Neural cell (in vitro differentiated cells): Measurements from ENCODE around the gene CFTR. TPM values are rescaled to one million over a fixed set of nuclear protein-coding genes. Genes with fewer than 3 reads are reported as not detected.

ENCODE experiments used
- H2AFZ ChIP-seq: fragments of 200-600, 300-800 bp; sonication (generic), shearing (Covaris generic); 2 replicates; pipeline ENCODE4 v1.6.0; 2014; ENCODE audit warnings: low read depth, mild to moderate bottlenecking, antibody characterized with exemption, low read length, moderate library complexity
- H3F3A ChIP-seq: fragments of 200-600 bp; shearing (Covaris generic); 2 replicates; pipeline ENCODE4 v1.6.1; 2016; ENCODE audit warnings: mild to moderate bottlenecking, moderate library complexity, mixed read lengths, antibody characterized with exemption, low read length; ENCODE audit not compliant: insufficient read depth, poor library complexity, severe bottlenecking
- H3K27ac ChIP-seq: fragments of 200-600, 300-800 bp; sonication (generic), shearing (Covaris generic); 2 replicates; pipeline ENCODE4 v1.5.1; 2014; ENCODE audit warnings: mild to moderate bottlenecking, low read length, moderate library complexity
- H3K27me3 ChIP-seq: fragments of 300-800, 200-600 bp; sonication (generic), shearing (Covaris generic); 2 replicates; pipeline ENCODE4 v1.6.0; 2014; ENCODE audit warnings: mild to moderate bottlenecking, low read depth, low read length, moderate library complexity; ENCODE audit not compliant: insufficient read depth
- H3K36me3 ChIP-seq: fragments of 300-800, 200-600 bp; sonication (generic), shearing (Covaris generic); 2 replicates; pipeline ENCODE4 v1.5.1; 2014; ENCODE audit warnings: mild to moderate bottlenecking, antibody characterized with exemption, low read length, moderate library complexity; ENCODE audit not compliant: insufficient read depth
- H3K4me2 ChIP-seq: fragments of 300-800, 200-600 bp; sonication (generic), shearing (Covaris generic); 2 replicates; pipeline ENCODE4 v1.6.0; 2014; ENCODE audit warnings: mild to moderate bottlenecking, low read length
- H3K4me3 ChIP-seq: fragments of 300-800, 200-600 bp; sonication (generic), shearing (Covaris generic); 2 replicates; pipeline ENCODE4 v1.5.1; 2014; ENCODE audit warnings: mild to moderate bottlenecking, low read length, moderate library complexity
- H3K79me2 ChIP-seq: fragments of 200-600 bp; shearing (Covaris generic); replicated peaks from 2 replicates; pipeline ENCODE4 v1.6.0; 2014; ENCODE audit warnings: mild to moderate bottlenecking, low read length, moderate library complexity; ENCODE audit not compliant: insufficient read depth
- H3K9ac ChIP-seq: fragments of 300-800, 200-600 bp; sonication (generic), shearing (Covaris generic); 2 replicates; pipeline ENCODE4 v1.6.1; 2016; ENCODE audit warnings: mild to moderate bottlenecking, low read length, mixed read lengths
- H3K9me2 ChIP-seq: fragments of 200-600 bp; shearing (Covaris generic); 2 replicates; pipeline ENCODE4 v1.6.1; 2016; ENCODE audit warnings: mild to moderate bottlenecking, low read length, mixed read lengths; ENCODE audit not compliant: insufficient read depth
- H3K9me3 ChIP-seq: fragments of 200-600, 300-800 bp; sonication (generic), shearing (Covaris generic); 2 replicates; pipeline ENCODE4 v1.6.1; 2016; ENCODE audit warnings: mild to moderate bottlenecking, mixed run types, low read length, moderate library complexity, mixed read lengths
- H4K20me1 ChIP-seq: fragments of 200-600 bp; shearing (Covaris generic); 2 replicates; pipeline ENCODE4 v1.6.1; 2016; ENCODE audit warnings: mild to moderate bottlenecking, mixed run types; ENCODE audit not compliant: insufficient read depth
- CTCF ChIP-seq: fragments of 450-650 bp; IDR thresholded peaks from 2 replicates; pipeline ENCODE4 v1.5.1; 2014; ENCODE audit warnings: antibody characterized with exemption, mild to moderate bottlenecking, moderate library complexity; ENCODE audit not compliant: poor library complexity, severe bottlenecking
- EP300 ChIP-seq: fragments of 450-650 bp; conservative IDR thresholded peaks from 2 replicates; pipeline ENCODE4 v1.6.1; 2014; ENCODE audit warnings: antibody characterized with exemption, mild to moderate bottlenecking, moderate library complexity; ENCODE audit not compliant: poor library complexity, severe bottlenecking
- EZH2 ChIP-seq: fragments of 200-600, 300-800 bp; shearing (Covaris generic), sonication (generic); IDR thresholded peaks from 2 replicates; pipeline ENCODE4 v1.6.1; 2014; ENCODE audit warnings: antibody characterized with exemption, low read length, borderline replicate concordance, mild to moderate bottlenecking; ENCODE audit not compliant: insufficient read depth, poor library complexity, severe bottlenecking
- MXI1 ChIP-seq: fragments of 450-650 bp; conservative IDR thresholded peaks from 2 replicates; pipeline ENCODE4 v1.6.1; 2014; ENCODE audit warnings: antibody characterized with exemption, mild to moderate bottlenecking; ENCODE audit not compliant: poor library complexity, severe bottlenecking
- POLR2AphosphoS5 ChIP-seq: IDR thresholded peaks from 2 replicates; pipeline ENCODE4 v1.6.1; 2012
- RAD21 ChIP-seq: fragments of 450-650 bp; conservative IDR thresholded peaks from 2 replicates; pipeline ENCODE4 v1.6.1; 2014; ENCODE audit warnings: antibody characterized with exemption, mild to moderate bottlenecking, moderate library complexity
- SMC3 ChIP-seq: fragments of 450-650 bp; conservative IDR thresholded peaks from 2 replicates; pipeline ENCODE4 v1.6.1; 2014; ENCODE audit warnings: antibody characterized with exemption, mild to moderate bottlenecking, moderate library complexity; ENCODE audit not compliant: poor library complexity
- TAF1 ChIP-seq: IDR thresholded peaks from 2 replicates; pipeline ENCODE4 v1.6.1; 2012; ENCODE audit warnings: low read depth
- polyA plus RNA-seq: library from polyadenylated mRNA; depleted of rRNA; stranded (reverse); fragments of >200 nt; gene quantifications from 2 replicates; pipeline ENCODE4 v1.2.3, GENCODE V29; 2014
- TF ChIP-seq, protein P1 (sequence below): IDR thresholded peaks from 2 replicates; pipeline ENCODE4 v1.6.1; 2012; ENCODE audit warnings: borderline replicate concordance

Gene CFTR
- polyA plus RNA-seq, 1 donor from 2014 or later: not detected

- H3K9me3 ChIP-seq: no peaks in the 10 kb centered on the region
- H4K20me1 ChIP-seq: no peaks in the 10 kb centered on the region
- H3K79me2 ChIP-seq: no peaks in the 10 kb centered on the region
- H3K27me3 ChIP-seq: no peaks in the 10 kb centered on the region
- H3K9ac ChIP-seq: no peak overlapping the region
- H3K4me2 ChIP-seq: no peak overlapping the region
- no peak overlapping the region for H2AFZ ChIP-seq
- H3F3A ChIP-seq: no peaks in the 10 kb centered on the region
- H3K36me3 ChIP-seq: no peaks in the 10 kb centered on the region
- no peak overlapping the region for H3K27ac ChIP-seq
- no peaks in the 10 kb centered on the region for H3K9me2 ChIP-seq
- TF ChIP-seq EZH2 (no peak), MXI1 (no peak), SMC3 (no peak), POLR2AphosphoS5 (no peak), TAF1 (no peak), RAD21 (no peak), CTCF (no peak), EP300 (no peak)
- TF ChIP-seq, protein P1, sequence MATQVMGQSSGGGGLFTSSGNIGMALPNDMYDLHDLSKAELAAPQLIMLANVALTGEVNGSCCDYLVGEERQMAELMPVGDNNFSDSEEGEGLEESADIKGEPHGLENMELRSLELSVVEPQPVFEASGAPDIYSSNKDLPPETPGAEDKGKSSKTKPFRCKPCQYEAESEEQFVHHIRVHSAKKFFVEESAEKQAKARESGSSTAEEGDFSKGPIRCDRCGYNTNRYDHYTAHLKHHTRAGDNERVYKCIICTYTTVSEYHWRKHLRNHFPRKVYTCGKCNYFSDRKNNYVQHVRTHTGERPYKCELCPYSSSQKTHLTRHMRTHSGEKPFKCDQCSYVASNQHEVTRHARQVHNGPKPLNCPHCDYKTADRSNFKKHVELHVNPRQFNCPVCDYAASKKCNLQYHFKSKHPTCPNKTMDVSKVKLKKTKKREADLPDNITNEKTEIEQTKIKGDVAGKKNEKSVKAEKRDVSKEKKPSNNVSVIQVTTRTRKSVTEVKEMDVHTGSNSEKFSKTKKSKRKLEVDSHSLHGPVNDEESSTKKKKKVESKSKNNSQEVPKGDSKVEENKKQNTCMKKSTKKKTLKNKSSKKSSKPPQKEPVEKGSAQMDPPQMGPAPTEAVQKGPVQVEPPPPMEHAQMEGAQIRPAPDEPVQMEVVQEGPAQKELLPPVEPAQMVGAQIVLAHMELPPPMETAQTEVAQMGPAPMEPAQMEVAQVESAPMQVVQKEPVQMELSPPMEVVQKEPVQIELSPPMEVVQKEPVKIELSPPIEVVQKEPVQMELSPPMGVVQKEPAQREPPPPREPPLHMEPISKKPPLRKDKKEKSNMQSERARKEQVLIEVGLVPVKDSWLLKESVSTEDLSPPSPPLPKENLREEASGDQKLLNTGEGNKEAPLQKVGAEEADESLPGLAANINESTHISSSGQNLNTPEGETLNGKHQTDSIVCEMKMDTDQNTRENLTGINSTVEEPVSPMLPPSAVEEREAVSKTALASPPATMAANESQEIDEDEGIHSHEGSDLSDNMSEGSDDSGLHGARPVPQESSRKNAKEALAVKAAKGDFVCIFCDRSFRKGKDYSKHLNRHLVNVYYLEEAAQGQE: no peak
- no peak overlapping the region for H3K4me3 ChIP-seq
These were observed 84.3 kb downstream of the CFTR start for GRCh38 chr7:117564080-117564479.

GRCh38 chr7:117564627-117565026, 84.8 kb downstream of the CFTR start:
- no peaks in the 10 kb centered on the region for H3K79me2 ChIP-seq
- no peak overlapping the region for H2AFZ ChIP-seq
- no peak overlapping the region for H3K9ac ChIP-seq

DNA sequence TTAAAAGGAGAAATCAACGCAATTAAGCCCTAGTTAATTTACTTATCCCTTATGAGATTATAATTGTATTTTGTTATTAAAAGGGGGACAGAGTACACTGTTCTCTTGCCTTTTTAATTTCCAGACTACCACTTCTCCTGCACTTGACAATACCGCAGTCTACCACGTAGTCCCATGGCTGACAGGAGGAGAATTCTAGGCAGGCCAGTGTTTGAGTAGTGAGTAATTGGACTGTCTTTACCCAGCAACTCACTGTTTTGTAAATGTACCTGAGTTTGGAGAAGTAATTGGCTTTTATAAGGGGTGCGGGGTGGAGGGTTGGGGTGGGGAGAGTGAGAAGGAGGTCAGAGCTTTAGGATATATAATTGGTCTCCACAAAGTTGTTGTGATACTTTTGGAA, 85.4 kb downstream of the CFTR start:
- no peaks in the 10 kb centered on the region for H3K9me3 ChIP-seq
- no peaks in the 10 kb centered on the region for H3K9me2 ChIP-seq
- no peak overlapping the region for H3K4me3 ChIP-seq
- no peak for TF ChIP-seq EP300
- TF ChIP-seq CTCF: no peak
- no peak for TF ChIP-seq RAD21
- no peak for TF ChIP-seq SMC3
- no peak for TF ChIP-seq TAF1
- TF ChIP-seq, protein P1: no peak
- TF ChIP-seq EZH2: no peak
- TF ChIP-seq MXI1: no peak
- TF ChIP-seq POLR2AphosphoS5: no peak
- no peaks in the 10 kb centered on the region for H3F3A ChIP-seq
- no peaks in the 10 kb centered on the region for H3K79me2 ChIP-seq
- no peak overlapping the region for H3K9ac ChIP-seq
- no peaks in the 10 kb centered on the region for H3K36me3 ChIP-seq
- H3K4me2 ChIP-seq: no peak overlapping the region
- H2AFZ ChIP-seq: no peak overlapping the region
- H3K27ac ChIP-seq: no peak overlapping the region
- H4K20me1 ChIP-seq: no peaks in the 10 kb centered on the region
- no peaks in the 10 kb centered on the region for H3K27me3 ChIP-seq

More at GRCh38 chr7:117564627-117565026, 84.8 kb downstream of the CFTR start:
- Histone ChIP-seq H3K27me3 (no peaks in the 10 kb centered on the region), H3K36me3 (no peaks in the 10 kb centered on the region), H4K20me1 (no peaks in the 10 kb centered on the region), H3F3A (no peaks in the 10 kb centered on the region), H3K27ac (no peak overlapping the region), H3K9me3 (no peaks in the 10 kb centered on the region), H3K4me2 (no peak overlapping the region), H3K4me3 (no peak overlapping the region), H3K9me2 (no peaks in the 10 kb centered on the region)
- TF ChIP-seq TAF1 (no peak), MXI1 (no peak)
